ENCODE results near the gene GPC5.

GRCh38 chr13:91771229-91771628, 372.8 kb downstream of the GPC5 start:
- no peak for TF ChIP-seq CTCF (IDR thresholded peaks at IDR 0.05; ENCODE audit: insufficient read depth, low read length, poor library complexity, severe bottlenecking)
- TF ChIP-seq EZH2phosphoT487 (conservative IDR thresholded peaks at IDR 0.05; ENCODE audit: low read length): no peak

All from SU-DHL-6 (cell line).